ENCODE results near the gene STK36. TPM values are rescaled to one million over a fixed set of nuclear protein-coding genes. Genes with fewer than 3 reads are reported as not detected.

The STK36 gene
- total RNA-seq, 4 donors from 2014 or later: 5.8 to 27.8 (median 10.4) TPM

- TF ChIP-seq POLR2A (IDR thresholded peaks at IDR 0.05) (no peak), CTCF (IDR thresholded peaks at IDR 0.05) (no peak)
- H3K27me3 ChIP-seq: no peaks in the 10 kb centered on the region
- 83 to 100% methylated on average over 1 to 4 of the region's 4 CpGs for WGBS, 2 donors
- intact Hi-C loops (cut with DNase I): no loop called here
- H3K4me3 ChIP-seq: no peak overlapping the region
- H3K9me3 ChIP-seq: no peaks in the 10 kb centered on the region
- no peak overlapping the region for H3K27ac ChIP-seq
- H3K4me1 ChIP-seq: no peaks in the 10 kb centered on the region
- peaks cover 0 to 6% (median 0%) of the 10 kb centered on the region in 3 donors for H3K36me3 ChIP-seq
- no peak for DNase-seq
These were observed 43.9 kb upstream of the STK36 start for GRCh38 chr2:218627939-218628338.

- intact Hi-C loops (cut with DNase I): no loop called here
- Histone ChIP-seq H3K4me1 (no peaks in the 10 kb centered on the region), H3K9me3 (no peaks in the 10 kb centered on the region), H3K27me3 (no peaks in the 10 kb centered on the region), H3K4me3 (no peak overlapping the region), H3K36me3 (peaks cover 9 to 45% (median 21%) of the 10 kb centered on the region in 3 donors), H3K27ac (no peak overlapping the region)
- 45 to 58% methylated on average over 3 to 4 of the region's 4 CpGs for WGBS, 2 donors
- DNase-seq: no peak
- TF ChIP-seq POLR2A (IDR thresholded peaks at IDR 0.05) (no peak), CTCF (IDR thresholded peaks at IDR 0.05) (no peak)
These were observed 40.0 kb upstream of the STK36 start for GRCh38 chr2:218631837-218632236.

GRCh38 chr2:218635719-218636118 lies 36.2 kb upstream of the STK36 start:
- intact Hi-C loops (cut with DNase I): no loop called here
- no peaks in the 10 kb centered on the region for H3K9me3 ChIP-seq
- no peak overlapping the region for H3K4me3 ChIP-seq
- H3K36me3 ChIP-seq: peaks cover 28 to 84% (median 50%) of the 10 kb centered on the region in 3 donors
- no peaks in the 10 kb centered on the region for H3K27me3 ChIP-seq
- no peak for DNase-seq
- WGBS, 2 donors: 95 to 97% methylated on average over 3 to 4 of the region's 5 CpGs
- TF ChIP-seq POLR2A (IDR thresholded peaks at IDR 0.05): no peak
- TF ChIP-seq CTCF (IDR thresholded peaks at IDR 0.05): no peak
- no peaks in the 10 kb centered on the region for H3K4me1 ChIP-seq
- H3K27ac ChIP-seq: no peak overlapping the region

GRCh38 chr2:218638372-218638771 lies 33.5 kb upstream of the STK36 start:
- WGBS, 2 donors: 96 to 100% methylated on average over 4 to 17 of the region's 18 CpGs
- no peak for DNase-seq
- intact Hi-C loops (cut with DNase I): no loop called here
- Histone ChIP-seq H3K36me3 (peaks cover 29 to 100% (median 62%) of the 10 kb centered on the region in 3 donors), H3K4me1 (no peaks in the 10 kb centered on the region), H3K4me3 (no peak overlapping the region), H3K9me3 (no peaks in the 10 kb centered on the region), H3K27me3 (no peaks in the 10 kb centered on the region), H3K27ac (no peak overlapping the region)
- TF ChIP-seq CTCF (IDR thresholded peaks at IDR 0.05): no peak
- TF ChIP-seq POLR2A (IDR thresholded peaks at IDR 0.05): no peak

GRCh38 chr2:218642121-218642656 lies 29.7 kb upstream of the STK36 start:
- H3K9me3 ChIP-seq: no peaks in the 10 kb centered on the region
- H3K4me1 ChIP-seq: no peaks in the 10 kb centered on the region
- H3K27ac ChIP-seq: no peak overlapping the region
- no peak for DNase-seq
- no peak overlapping the region for H3K4me3 ChIP-seq
- H3K27me3 ChIP-seq: no peaks in the 10 kb centered on the region
- intact Hi-C loops (cut with DNase I): no loop called here
- TF ChIP-seq CTCF (IDR thresholded peaks at IDR 0.05): no peak
- no peak for TF ChIP-seq POLR2A (IDR thresholded peaks at IDR 0.05)
- 96% methylated on average over 4 of the region's 18 CpGs; no CpG with 5 or more reads in 1 of the 2 donors for WGBS, 2 donors
- H3K36me3 ChIP-seq: peaks cover 40 to 100% (median 70%) of the 10 kb centered on the region in 3 donors
